SW 1271 (cell line): Measurements from ENCODE around the gene TMEM109.

ENCODE experiments used
- DNase-seq, 2 experiments: peaks; one replicate each; lab custom pipeline; 2025; lab: John Stamatoyannopoulos, UW

The TMEM109 gene

GRCh38 chr11:60913793-60914632 lies at the start of gene TMEM109:
TMEM109 (plus strand) TSS chr11:60914158; CDS start chr11:60919694, 5,536 bp downstream.
- DNase-seq = peak; percentile 86 to 89

GRCh38 chr11:60864856-60865513 lies 49.0 kb upstream of the TMEM109 start:
- no peak for DNase-seq

- no peak for DNase-seq
These were observed 46.8 kb upstream of the TMEM109 start, which contains the start of gene ZP1 for GRCh38 chr11:60866911-60867870. ZP1 (plus strand) TSS chr11:60867542; CDS start chr11:60867562, 20 bp downstream.

- DNase-seq = no peak
These were observed 45.9 kb upstream of the TMEM109 start for GRCh38 chr11:60867871-60868681.

- no peak for DNase-seq
These were observed 45.1 kb upstream of the TMEM109 start for GRCh38 chr11:60868682-60869450.

- no peak for DNase-seq
These were observed 44.5 kb upstream of the TMEM109 start for GRCh38 chr11:60869451-60869825.

GRCh38 chr11:60870276-60870675 lies 43.7 kb upstream of the TMEM109 start:
- DNase-seq = no peak

- no peak for DNase-seq
These were observed 43.1 kb upstream of the TMEM109 start for GRCh38 chr11:60870733-60871377.

GRCh38 chr11:60871378-60872061 lies 42.4 kb upstream of the TMEM109 start:
- DNase-seq = no peak

- no peak for DNase-seq
These were observed 41.6 kb upstream of the TMEM109 start for GRCh38 chr11:60872124-60872960.

GRCh38 chr11:60872961-60873524 lies 40.9 kb upstream of the TMEM109 start:
- DNase-seq = no peak

- no peak for DNase-seq
These were observed 40.4 kb upstream of the TMEM109 start for GRCh38 chr11:60873533-60873932.

- no peak for DNase-seq
These were observed 39.3 kb upstream of the TMEM109 start for GRCh38 chr11:60874421-60875365.

GRCh38 chr11:60875366-60876167 lies 38.4 kb upstream of the TMEM109 start:
- no peak for DNase-seq

GRCh38 chr11:60876168-60876485 lies 37.8 kb upstream of the TMEM109 start:
- no peak for DNase-seq
